NT2/D1 (cell line): Measurements from ENCODE around the gene MEIS1.

ENCODE experiments used
- DNase-seq: peaks from one replicate; pipeline ENCODE4 v3.0.0-alpha.2; 2011; ENCODE audit warnings: low read depth, low spot score
- H3K27me3 ChIP-seq: 2 replicates; pipeline ENCODE4 v1.6.0; 2011; ENCODE audit warnings: mild to moderate bottlenecking; ENCODE audit not compliant: insufficient read length, insufficient read depth
- H3K36me3 ChIP-seq: 2 replicates; pipeline ENCODE4 v1.6.1; 2011; ENCODE audit warnings: mild to moderate bottlenecking, low read length, mixed read lengths; ENCODE audit not compliant: insufficient read depth, insufficient read length
- H3K4me1 ChIP-seq: 2 replicates; pipeline ENCODE4 v1.5.1; 2011; ENCODE audit not compliant: insufficient read depth, insufficient read length
- H3K4me3 ChIP-seq: 2 replicates; pipeline ENCODE4 v1.5.1; 2011; ENCODE audit warnings: low read depth; ENCODE audit not compliant: insufficient read length
- H3K9ac ChIP-seq: 2 replicates; pipeline ENCODE4 v1.6.0; 2011; ENCODE audit warnings: low read depth; ENCODE audit not compliant: insufficient read length
- H3K9me3 ChIP-seq: 2 replicates; pipeline ENCODE4 v1.5.1; 2011; ENCODE audit warnings: mild to moderate bottlenecking, low read length; ENCODE audit not compliant: insufficient read depth
- SUZ12 ChIP-seq: IDR thresholded peaks from 2 replicates; pipeline ENCODE4 v1.6.1; 2011; ENCODE audit not compliant: insufficient read length, insufficient read depth; ENCODE audit errors: extremely low read depth
- YY1 ChIP-seq: IDR thresholded peaks from 2 replicates; pipeline ENCODE4 v1.6.1; 2011; ENCODE audit not compliant: insufficient read length, insufficient read depth
- ZNF274 ChIP-seq: IDR thresholded peaks from 2 replicates; pipeline ENCODE4 v1.6.1; 2011; ENCODE audit warnings: mild to moderate bottlenecking, low read depth, low read length

The MEIS1 gene

DNA sequence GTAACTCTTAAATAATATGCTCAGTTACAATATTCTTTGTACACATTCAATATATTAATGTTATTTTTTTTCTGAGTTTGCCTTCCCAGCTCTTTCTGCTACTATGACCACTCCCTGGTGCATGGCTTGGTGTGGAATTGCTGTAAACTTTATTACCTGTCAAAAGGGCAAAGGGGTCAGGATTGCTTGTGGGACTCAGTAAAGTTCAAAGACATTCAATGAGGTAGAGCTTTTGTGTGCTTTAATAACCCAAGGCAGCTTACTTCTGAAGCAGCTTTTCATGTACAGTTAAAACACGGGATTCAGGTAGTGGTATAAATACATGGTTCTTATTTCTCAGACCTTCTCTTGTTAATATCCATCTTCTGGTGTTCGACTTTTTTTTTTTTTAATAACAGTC lies 132.8 kb downstream of the MEIS1 start:
- no peaks in the 10 kb centered on the region for H3K9me3 ChIP-seq
- no peaks in the 10 kb centered on the region for H3K36me3 ChIP-seq
- H3K9ac ChIP-seq, result no peak overlapping the region
- no peak overlapping the region for H3K4me3 ChIP-seq
- no peaks in the 10 kb centered on the region for H3K4me1 ChIP-seq
- no peak for DNase-seq
- TF ChIP-seq SUZ12 (no peak), ZNF274 (no peak), YY1 (no peak)
- H3K27me3 ChIP-seq, result no peaks in the 10 kb centered on the region

- no peak overlapping the region for H3K4me3 ChIP-seq
- TF ChIP-seq ZNF274 (no peak), SUZ12 (no peak), YY1 (no peak)
- H3K4me1 ChIP-seq, result no peaks in the 10 kb centered on the region
- DNase-seq, result no peak
- H3K36me3 ChIP-seq, result no peaks in the 10 kb centered on the region
- H3K9ac ChIP-seq, result no peak overlapping the region
- H3K9me3 ChIP-seq, result no peaks in the 10 kb centered on the region
- H3K27me3 ChIP-seq, result no peaks in the 10 kb centered on the region
These were observed 133.8 kb downstream of the MEIS1 start for GRCh38 chr2:66568650-66569300.

DNA sequence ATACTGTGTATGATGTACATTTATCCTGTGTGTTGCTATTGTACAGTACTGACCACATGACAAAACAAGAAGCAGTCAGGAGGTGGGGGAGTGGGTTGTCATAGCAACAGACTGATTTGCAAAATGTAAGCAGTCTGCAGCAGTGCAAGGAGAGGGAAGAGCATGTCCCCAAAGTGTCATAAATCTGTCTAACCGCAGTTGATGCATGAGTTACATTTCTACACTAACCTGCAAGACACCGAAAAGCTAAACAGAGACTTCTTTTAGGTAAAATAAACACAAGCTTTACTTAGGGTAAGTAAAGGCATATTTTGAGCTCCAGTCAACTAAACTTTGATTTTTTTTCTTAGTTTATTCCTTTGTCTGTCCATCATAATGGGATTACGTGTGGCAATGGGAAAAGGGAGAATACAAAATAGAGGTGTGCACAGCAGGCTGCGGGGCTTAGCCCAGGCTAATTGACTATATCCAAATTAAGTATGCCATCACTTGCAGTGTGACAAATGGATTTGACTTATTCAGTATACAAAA lies 134.5 kb downstream of the MEIS1 start:
- H3K4me1 ChIP-seq, result no peaks in the 10 kb centered on the region
- H3K4me3 ChIP-seq, result no peak overlapping the region
- TF ChIP-seq YY1 (no peak), SUZ12 (no peak), ZNF274 (no peak)
- no peak for DNase-seq
- no peak overlapping the region for H3K9ac ChIP-seq
- H3K27me3 ChIP-seq, result no peaks in the 10 kb centered on the region
- H3K36me3 ChIP-seq, result no peaks in the 10 kb centered on the region
- H3K9me3 ChIP-seq, result no peaks in the 10 kb centered on the region

DNA sequence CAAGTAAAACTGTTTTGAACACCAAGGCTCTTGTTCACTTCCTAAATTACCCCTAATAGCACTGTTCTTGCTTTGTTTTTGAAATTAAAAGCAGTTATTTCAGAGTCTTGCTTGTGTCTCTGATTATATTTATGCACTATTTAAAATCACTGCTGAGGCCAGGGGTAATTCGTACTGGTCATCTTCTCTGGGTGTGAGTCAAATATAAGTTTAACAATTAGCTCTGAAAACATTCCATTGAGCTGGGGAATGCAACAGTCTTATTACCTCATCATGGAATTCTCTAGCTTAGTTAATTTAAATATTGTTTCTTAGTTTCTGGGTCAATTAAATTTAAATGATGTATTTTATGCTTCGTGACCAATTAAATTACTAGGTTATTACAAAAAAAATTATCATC lies 135.0 kb downstream of the MEIS1 start:
- no peaks in the 10 kb centered on the region for H3K27me3 ChIP-seq
- H3K4me1 ChIP-seq, result no peaks in the 10 kb centered on the region
- no peak for DNase-seq
- no peak for TF ChIP-seq ZNF274
- no peak for TF ChIP-seq SUZ12
- TF ChIP-seq YY1, result no peak
- no peak overlapping the region for H3K9ac ChIP-seq
- H3K36me3 ChIP-seq, result no peaks in the 10 kb centered on the region
- no peak overlapping the region for H3K4me3 ChIP-seq
- H3K9me3 ChIP-seq, result no peaks in the 10 kb centered on the region

- TF ChIP-seq YY1 (no peak), ZNF274 (no peak), SUZ12 (no peak)
- H3K36me3 ChIP-seq, result no peaks in the 10 kb centered on the region
- H3K9me3 ChIP-seq, result no peaks in the 10 kb centered on the region
- no peak overlapping the region for H3K4me3 ChIP-seq
- H3K27me3 ChIP-seq, result no peaks in the 10 kb centered on the region
- no peak for DNase-seq
- no peak overlapping the region for H3K9ac ChIP-seq
- H3K4me1 ChIP-seq, result no peaks in the 10 kb centered on the region
These were observed 135.5 kb downstream of the MEIS1 start for GRCh38 chr2:66570471-66570870.

GRCh38 chr2:66571918-66572317 lies 137.0 kb downstream of the MEIS1 start:
- TF ChIP-seq YY1, result no peak
- no peak for TF ChIP-seq SUZ12
- no peak for TF ChIP-seq ZNF274
- Histone ChIP-seq H3K4me1 (no peaks in the 10 kb centered on the region), H3K36me3 (no peaks in the 10 kb centered on the region), H3K9ac (no peak overlapping the region), H3K4me3 (no peak overlapping the region), H3K27me3 (peaks cover 13% of the 10 kb centered on the region), H3K9me3 (no peaks in the 10 kb centered on the region)
- no peak for DNase-seq

- DNase-seq, result no peak
- Histone ChIP-seq H3K4me3 (no peak overlapping the region), H3K27me3 (peaks cover 18% of the 10 kb centered on the region), H3K9me3 (no peaks in the 10 kb centered on the region), H3K36me3 (no peaks in the 10 kb centered on the region), H3K4me1 (no peaks in the 10 kb centered on the region), H3K9ac (no peak overlapping the region)
- TF ChIP-seq SUZ12 (no peak), ZNF274 (no peak), YY1 (no peak)
These were observed 137.5 kb downstream of the MEIS1 start for GRCh38 chr2:66572391-66572790.

GRCh38 chr2:66573416-66573815 lies 138.5 kb downstream of the MEIS1 start:
- Histone ChIP-seq H3K27me3 (peaks cover 28% of the 10 kb centered on the region), H3K36me3 (no peaks in the 10 kb centered on the region), H3K4me3 (no peak overlapping the region), H3K4me1 (no peaks in the 10 kb centered on the region), H3K9ac (no peak overlapping the region), H3K9me3 (no peaks in the 10 kb centered on the region)
- no peak for DNase-seq
- TF ChIP-seq SUZ12 (no peak), ZNF274 (no peak), YY1 (no peak)
